HepG2 (cell line): ENCODE data around the gene PATZ1. TPM values are rescaled to one million over a fixed set of nuclear protein-coding genes. Genes with fewer than 3 reads are reported as not detected.
A peak's percentile ranks its signal among the peaks of the same experiment; 100 is the strongest.

Source experiments
- AFF4 ChIP-seq: sonication (generic); formaldehyde crosslinking; IDR thresholded peaks from 2 replicates; pipeline ENCODE4 v1.4.0; 2020; ENCODE audit warnings: missing genetic modification reagents
- ARNTL ChIP-seq: sonication (generic); formaldehyde crosslinking; IDR thresholded peaks from 2 replicates; pipeline ENCODE4 v1.4.0; 2020; ENCODE audit warnings: mild to moderate bottlenecking, missing genetic modification reagents
- FOXA3 ChIP-seq: IDR thresholded peaks from 2 replicates; pipeline ENCODE4 v1.6.1; 2016; ENCODE audit warnings: missing genetic modification reagents, missing compliant biosample characterization
- FOXP1 ChIP-seq, 2 experiments: fragments of 450-650 bp in 1 of 2; IDR thresholded peaks; 2 replicates each; pipeline ENCODE4 v1.6.1; 2017 to 2018; ENCODE audit warnings: antibody characterized with exemption in 1 of 2
- GATAD2A ChIP-seq: IDR thresholded peaks from 2 replicates; pipeline ENCODE4 v1.6.1; 2016
- GZF1 ChIP-seq: sonication (generic); formaldehyde crosslinking; IDR thresholded peaks from 2 replicates; pipeline ENCODE4 v1.5.1; 2020; ENCODE audit warnings: mild to moderate bottlenecking, missing genetic modification reagents
- JUND ChIP-seq: sonication (generic); formaldehyde crosslinking; IDR thresholded peaks from 2 replicates; pipeline ENCODE4 v1.8.0; 2022; ENCODE audit warnings: mild to moderate bottlenecking, missing genetic modification reagents
- KLF13 ChIP-seq: sonication (generic); formaldehyde crosslinking; IDR thresholded peaks from 2 replicates; pipeline ENCODE4 v1.4.0; 2020; ENCODE audit warnings: mild to moderate bottlenecking, missing genetic modification reagents
- MAFF ChIP-seq: IDR thresholded peaks from 2 replicates; pipeline ENCODE4 v1.6.1; 2011; ENCODE audit warnings: low read depth, low read length, improper control_type of control experiment
- NAIF1 ChIP-seq: sonication (generic); formaldehyde crosslinking; IDR thresholded peaks from 2 replicates; pipeline ENCODE4 v1.5.0; 2020; ENCODE audit warnings: mild to moderate bottlenecking, missing genetic modification reagents, borderline replicate concordance
- NFE2L1 ChIP-seq: sonication (generic); formaldehyde crosslinking; IDR thresholded peaks from 2 replicates; pipeline ENCODE4 v1.4.0; 2020; ENCODE audit warnings: missing genetic modification reagents, mild to moderate bottlenecking, borderline replicate concordance
- RELA ChIP-seq: sonication (generic); formaldehyde crosslinking; IDR thresholded peaks from 2 replicates; pipeline ENCODE4 v1.4.0; 2020; ENCODE audit warnings: missing genetic modification reagents
- SOX13 ChIP-seq, 3 experiments: fragments of 450-650 bp in 1 of 3; sonication (generic) in 1 of 3; formaldehyde crosslinking in 1 of 3; IDR thresholded peaks in 2 of 3; conservative IDR thresholded peaks in 1 of 3; 2 replicates each; pipeline versions ENCODE4 v1.5.0 to v1.6.1; 2016 to 2020; ENCODE audit warnings: antibody characterized with exemption in 1 of 3, mild to moderate bottlenecking in 1 of 3, missing compliant biosample characterization in 1 of 3, missing genetic modification reagents in 1 of 3, moderate library complexity in 1 of 3
- ZBTB46 ChIP-seq: sonication (generic); formaldehyde crosslinking; IDR thresholded peaks from 2 replicates; pipeline ENCODE4 v1.4.0; 2020; ENCODE audit warnings: mild to moderate bottlenecking, missing genetic modification reagents, borderline replicate concordance
- ZMYM3 ChIP-seq: sonication (generic); formaldehyde crosslinking; IDR thresholded peaks from 2 replicates; pipeline ENCODE4 v1.5.1; 2020; ENCODE audit warnings: mild to moderate bottlenecking, missing genetic modification reagents
- ZMYM4 ChIP-seq: sonication (generic); formaldehyde crosslinking; IDR thresholded peaks from 2 replicates; pipeline ENCODE4 v1.8.1; 2023; ENCODE audit warnings: mild to moderate bottlenecking, missing genetic modification reagents
- ZNF17 ChIP-seq: sonication (generic); formaldehyde crosslinking; IDR thresholded peaks from 2 replicates; pipeline ENCODE4 v1.5.0; 2020; ENCODE audit warnings: mild to moderate bottlenecking, missing genetic modification reagents
- ZNF496 ChIP-seq: sonication (generic); formaldehyde crosslinking; IDR thresholded peaks from 2 replicates; pipeline ENCODE4 v1.8.1; 2023; ENCODE audit warnings: mild to moderate bottlenecking, moderate library complexity, missing genetic modification reagents; ENCODE audit not compliant: insufficient replicate concordance
- ZNF776 ChIP-seq: sonication (generic); formaldehyde crosslinking; IDR thresholded peaks from 2 replicates; pipeline ENCODE4 v1.4.0; 2020; ENCODE audit warnings: mild to moderate bottlenecking, missing genetic modification reagents
- polyA plus RNA-seq, 8 experiments: library from polyadenylated mRNA; depleted of rRNA in 3 of 8; stranded (reverse) in 7 of 8; unstranded in 1 of 8; fragments of >200 nt; fragmentation: Illumina TruSeq in 4 of 8; extraction: Trizol in 4 of 8; gene quantifications; 2 replicates each; pipeline versions ENCODE4 v1.2.1 to v1.2.3, GENCODE V29; 2011 to 2016; ENCODE audit warnings: low read depth in 4 of 8, missing spikeins in 1 of 8, mixed read lengths in 1 of 8; ENCODE audit not compliant: insufficient read depth in 1 of 8
- total RNA-seq, 5 experiments: library from RNA; depleted of rRNA; stranded (reverse); fragments of >200 nt; fragmentation: Illumina TruSeq; extraction: Trizol; gene quantifications; 2 replicates each; pipeline ENCODE4 v1.2.3, GENCODE V29; 2016; ENCODE audit warnings: low read depth in 1 of 5
- TF ChIP-seq, protein P1 (sequence below): sonication (generic); formaldehyde crosslinking; IDR thresholded peaks from 2 replicates; pipeline ENCODE4 v1.5.0; 2020; ENCODE audit warnings: mild to moderate bottlenecking, missing genetic modification reagents
- TF ChIP-seq, protein P2 (sequence below): sonication (generic); formaldehyde crosslinking; IDR thresholded peaks from 2 replicates; pipeline ENCODE4 v1.4.0; 2020; ENCODE audit warnings: missing genetic modification reagents

PATZ1 gene
- total and polyA plus RNA-seq, 2 of the 13 experiments (the other 11 are each of a cell fraction or from before 2014, with no cell fraction given): 24.9 to 30.5 TPM

DNA sequence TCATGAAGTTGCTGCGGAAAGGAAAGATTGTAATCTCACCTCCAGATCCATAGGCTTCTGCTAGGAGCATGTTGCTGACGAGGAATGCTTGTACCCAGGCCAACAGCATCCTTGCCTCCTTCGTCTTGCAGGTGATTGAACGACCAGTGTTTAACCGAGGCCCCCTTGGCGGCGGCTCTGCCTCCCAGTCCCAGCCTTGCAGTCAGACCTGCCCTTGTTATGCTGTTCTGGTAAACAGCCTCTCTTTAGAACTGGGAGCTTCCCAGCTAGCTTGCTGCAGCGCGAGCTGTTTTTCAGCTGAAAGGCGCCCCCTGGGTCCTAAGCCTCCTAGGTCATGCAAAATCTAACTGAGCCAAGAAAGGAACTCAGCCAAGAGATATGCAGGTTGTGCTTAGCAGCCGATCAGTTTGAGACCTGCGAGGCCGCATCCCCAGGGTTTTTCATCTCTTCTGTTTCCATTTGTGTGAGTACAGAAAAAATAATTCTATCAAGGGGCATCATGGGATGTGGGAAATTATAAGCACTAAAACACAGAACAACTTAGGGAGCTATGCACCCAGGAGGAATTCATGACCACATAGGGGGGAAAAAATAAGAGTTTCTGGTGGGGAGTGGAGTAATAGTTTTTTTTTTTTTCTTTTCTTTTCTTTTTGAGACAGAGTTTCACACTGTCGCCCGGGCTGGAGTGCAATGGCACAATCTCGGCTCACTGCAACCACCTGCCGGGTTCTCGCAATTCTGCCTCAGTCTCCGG is 53.7 kb downstream of the PATZ1 start, which contains the start of gene PIK3IP1 (continued):
- TF ChIP-seq AFF4: no peak
- TF ChIP-seq ARNTL (CRISPR knock-in tag): no peak; the same call in none of the 2 replicates
- peak; percentile 67 for TF ChIP-seq GATAD2A (CRISPR knock-in tag)
- TF ChIP-seq FOXP1 (IDR thresholded peaks at IDR 0.05): no peak
- peak; percentile 75 for TF ChIP-seq FOXP1 (CRISPR knock-in tag; IDR thresholded peaks at IDR 0.05)
- peak; percentile 72 for TF ChIP-seq FOXA3 (CRISPR knock-in tag)
- TF ChIP-seq ZMYM4 (CRISPR knock-in tag): peak; percentile 48; the same call in 1 of the 2 replicates
- no peak for TF ChIP-seq GZF1 (CRISPR knock-in tag)
- TF ChIP-seq, protein P1, sequence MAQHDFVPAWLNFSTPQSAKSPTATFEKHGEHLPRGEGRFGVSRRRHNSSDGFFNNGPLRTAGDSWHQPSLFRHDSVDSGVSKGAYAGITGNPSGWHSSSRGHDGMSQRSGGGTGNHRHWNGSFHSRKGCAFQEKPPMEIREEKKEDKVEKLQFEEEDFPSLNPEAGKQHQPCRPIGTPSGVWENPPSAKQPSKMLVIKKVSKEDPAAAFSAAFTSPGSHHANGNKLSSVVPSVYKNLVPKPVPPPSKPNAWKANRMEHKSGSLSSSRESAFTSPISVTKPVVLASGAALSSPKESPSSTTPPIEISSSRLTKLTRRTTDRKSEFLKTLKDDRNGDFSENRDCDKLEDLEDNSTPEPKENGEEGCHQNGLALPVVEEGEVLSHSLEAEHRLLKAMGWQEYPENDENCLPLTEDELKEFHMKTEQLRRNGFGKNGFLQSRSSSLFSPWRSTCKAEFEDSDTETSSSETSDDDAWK: no peak
- TF ChIP-seq ZMYM3: peak; percentile 92
- peak; percentile 4; the same call in 1 of the 2 replicates for TF ChIP-seq MAFF
- no peak for TF ChIP-seq NFE2L1
- TF ChIP-seq ZBTB46: no peak
- TF ChIP-seq NAIF1: no peak
- no peak for TF ChIP-seq RELA (CRISPR knock-in tag)
- TF ChIP-seq ZNF17 (CRISPR knock-in tag): no peak
- no peak for TF ChIP-seq SOX13 (IDR thresholded peaks at IDR 0.05)
- peak in 1 of 2 experiments; percentile 13; a peak in 1 of 4 replicates for TF ChIP-seq SOX13 (CRISPR knock-in tag; conservative IDR thresholded peaks at IDR 0.05 in 1 of 2, IDR thresholded peaks at IDR 0.05 in 1 of 2)
- TF ChIP-seq, protein P2, sequence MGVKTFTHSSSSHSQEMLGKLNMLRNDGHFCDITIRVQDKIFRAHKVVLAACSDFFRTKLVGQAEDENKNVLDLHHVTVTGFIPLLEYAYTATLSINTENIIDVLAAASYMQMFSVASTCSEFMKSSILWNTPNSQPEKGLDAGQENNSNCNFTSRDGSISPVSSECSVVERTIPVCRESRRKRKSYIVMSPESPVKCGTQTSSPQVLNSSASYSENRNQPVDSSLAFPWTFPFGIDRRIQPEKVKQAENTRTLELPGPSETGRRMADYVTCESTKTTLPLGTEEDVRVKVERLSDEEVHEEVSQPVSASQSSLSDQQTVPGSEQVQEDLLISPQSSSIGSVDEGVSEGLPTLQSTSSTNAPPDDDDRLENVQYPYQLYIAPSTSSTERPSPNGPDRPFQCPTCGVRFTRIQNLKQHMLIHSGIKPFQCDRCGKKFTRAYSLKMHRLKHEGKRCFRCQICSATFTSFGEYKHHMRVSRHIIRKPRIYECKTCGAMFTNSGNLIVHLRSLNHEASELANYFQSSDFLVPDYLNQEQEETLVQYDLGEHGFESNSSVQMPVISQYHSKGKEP (CRISPR knock-in tag): no peak
- TF ChIP-seq JUND (CRISPR knock-in tag): no peak
- no peak for TF ChIP-seq KLF13
- no peak for TF ChIP-seq ZNF496 (CRISPR knock-in tag)
- no peak for TF ChIP-seq ZNF776 (CRISPR knock-in tag)
